Mesothelial cell of epicardium (in vitro differentiated cells): ENCODE measurements around the gene SUB1. TPM values are rescaled to one million over a fixed set of nuclear protein-coding genes. Genes with fewer than 3 reads are reported as not detected.

ENCODE experiments used
- DNase-seq, 2 experiments: peaks; one replicate each; pipeline ENCODE4 v3.0.0; 2021; ENCODE audit warnings: low spot score in 2 of 2; ENCODE audit not compliant: unreplicated experiment in 2 of 2
- H3K27ac Mint-ChIP-seq: 2 replicates; pipeline ENCODE4 v1.8.0; 2021; ENCODE audit warnings: mixed read lengths
- H3K27me3 Mint-ChIP-seq: 2 replicates; pipeline ENCODE4 v1.8.0; 2021; ENCODE audit warnings: low read depth, mixed read lengths
- H3K36me3 Mint-ChIP-seq: 2 replicates; pipeline ENCODE4 v1.8.0; 2021; ENCODE audit warnings: mixed read lengths
- H3K4me1 Mint-ChIP-seq: 2 replicates; pipeline ENCODE4 v1.8.0; 2021; ENCODE audit warnings: mixed read lengths
- H3K4me3 Mint-ChIP-seq: 2 replicates; pipeline ENCODE4 v1.8.0; 2021; ENCODE audit warnings: mild to moderate bottlenecking, moderate library complexity, mixed read lengths
- H3K9me3 Mint-ChIP-seq: 2 replicates; pipeline ENCODE4 v1.8.0; 2021; ENCODE audit warnings: mixed read lengths
- CTCF ChIP-seq: fragments of 200-600 bp; sonication (generic); IDR thresholded peaks from one replicate; pipeline ENCODE4 v1.5.0; 2021; ENCODE audit warnings: antibody characterized with exemption; ENCODE audit not compliant: unreplicated experiment
- total RNA-seq: library from RNA; stranded (reverse); gene quantifications from 3 replicates; pipeline ENCODE4 v1.2.1, GENCODE V29; 2021

Gene SUB1
- total RNA-seq, 1 donor from 2014 or later: 199 TPM

GRCh38 chr5:32604800-32605765 lies 19.7 kb downstream of the SUB1 start:
- DNase-seq: no peak
- no peak overlapping the region for H3K4me3 Mint-ChIP-seq
- no peaks in the 10 kb centered on the region for H3K9me3 Mint-ChIP-seq
- no peak overlapping the region for H3K27ac Mint-ChIP-seq
- H3K36me3 Mint-ChIP-seq: peaks cover 36% of the 10 kb centered on the region
- TF ChIP-seq CTCF: no peak
- no peaks in the 10 kb centered on the region for H3K4me1 Mint-ChIP-seq
- no peaks in the 10 kb centered on the region for H3K27me3 Mint-ChIP-seq

GRCh38 chr5:32605766-32606152 lies 20.4 kb downstream of the SUB1 start:
- DNase-seq: no peak

GRCh38 chr5:32612134-32612888 lies 27.0 kb downstream of the SUB1 start:
- no peak for TF ChIP-seq CTCF
- Mint-ChIP-seq H3K9me3 (no peaks in the 10 kb centered on the region), H3K27me3 (no peaks in the 10 kb centered on the region), H3K36me3 (peaks cover 4% of the 10 kb centered on the region), H3K27ac (peak overlapping the region; percentile 13), H3K4me1 (peaks cover 13% of the 10 kb centered on the region), H3K4me3 (no peak overlapping the region)
- DNase-seq: no peak

More at GRCh38 chr5:32605766-32606152, 20.4 kb downstream of the SUB1 start:
- no peaks in the 10 kb centered on the region for H3K9me3 Mint-ChIP-seq
- no peaks in the 10 kb centered on the region for H3K27me3 Mint-ChIP-seq
- H3K4me3 Mint-ChIP-seq: no peak overlapping the region
- peaks cover 32% of the 10 kb centered on the region for H3K36me3 Mint-ChIP-seq
- TF ChIP-seq CTCF: no peak
- H3K4me1 Mint-ChIP-seq: no peaks in the 10 kb centered on the region
- no peak overlapping the region for H3K27ac Mint-ChIP-seq

- Mint-ChIP-seq H3K4me1 (peaks cover 13% of the 10 kb centered on the region), H3K36me3 (no peaks in the 10 kb centered on the region), H3K27me3 (no peaks in the 10 kb centered on the region), H3K27ac (no peak overlapping the region), H3K9me3 (no peaks in the 10 kb centered on the region), H3K4me3 (no peak overlapping the region)
- peak; percentile 93 for TF ChIP-seq CTCF
- DNase-seq: peak; percentile 51 to 91
Measured at GRCh38 chr5:32613050-32613672, 27.8 kb downstream of the SUB1 start.

GRCh38 chr5:32615236-32615635 lies 29.9 kb downstream of the SUB1 start:
- TF ChIP-seq CTCF: no peak
- H3K4me3 Mint-ChIP-seq: no peak overlapping the region
- H3K27me3 Mint-ChIP-seq: no peaks in the 10 kb centered on the region
- H3K27ac Mint-ChIP-seq: no peak overlapping the region
- H3K9me3 Mint-ChIP-seq: no peaks in the 10 kb centered on the region
- H3K4me1 Mint-ChIP-seq: peaks cover 13% of the 10 kb centered on the region
- no peak for DNase-seq
- H3K36me3 Mint-ChIP-seq: no peaks in the 10 kb centered on the region
